Endothelial cell of umbilical vein (primary cell): ENCODE results near the gene SFMBT2. TPM values are rescaled to one million over a fixed set of nuclear protein-coding genes. Genes with fewer than 3 reads are reported as not detected.

Source experiments
- BruUV-seq: library from RNA; stranded (reverse); fragments of 400-500 nt; replicated peaks from 2 replicates; lab custom pipeline; 2021; lab: Mats Ljungman, UMichigan
- CTCF ChIA-PET: fragments of 300-600, 350-600 bp; sonication (Branson Sonifier 250); formaldehyde crosslinking; loops from one replicate; lab custom pipeline; 2021; ENCODE audit warnings: antibody characterized with exemption, inconsistent platforms; lab: Charles Lee
- POLR2A ChIA-PET: fragments of 300-600, 350-600 bp; sonication (Branson Sonifier 250); formaldehyde crosslinking; loops from one replicate; lab custom pipeline; 2021; ENCODE audit warnings: antibody characterized with exemption, inconsistent platforms; lab: Charles Lee
- DNase-seq: peaks from one replicate; pipeline ENCODE4 v3.0.0-alpha.2; 2011; ENCODE audit warnings: low read depth, low spot score
- FAIRE-seq: peaks from 2 replicates; lab custom pipeline; 2011; peaks lifted over from hg19 to GRCh38; lab: Jason Lieb, UNC
- H2AFZ ChIP-seq: 2 replicates; pipeline ENCODE4 v1.6.0; 2012; ENCODE audit warnings: low read depth, low read length, control low read depth, inconsistent platforms
- H3K27ac ChIP-seq: 2 replicates; pipeline ENCODE4 v1.5.1; 2011; ENCODE audit warnings: low read depth, mild to moderate bottlenecking, control low read depth, low read length, moderate library complexity; ENCODE audit not compliant: insufficient read depth
- H3K27me3 ChIP-seq, 2 experiments: 2 replicates each; pipeline versions ENCODE4 v1.6.0 to v1.6.1; 2011; ENCODE audit warnings: low read length in 2 of 2, mixed read lengths in 1 of 2; ENCODE audit not compliant: control insufficient read depth in 2 of 2, insufficient read depth in 2 of 2
- H3K36me3 ChIP-seq, 2 experiments: 2 replicates in 1 of 2; 3 replicates in 1 of 2; pipeline ENCODE4 v1.5.1; 2011; ENCODE audit warnings: low read length in 2 of 2, mild to moderate bottlenecking in 1 of 2, moderate library complexity in 1 of 2; ENCODE audit not compliant: control insufficient read depth in 2 of 2, insufficient read depth in 2 of 2; ENCODE audit errors: extremely low read depth in 1 of 2
- H3K4me1 ChIP-seq: 3 replicates; pipeline ENCODE4 v1.5.1; 2011; ENCODE audit warnings: mild to moderate bottlenecking, low read length; ENCODE audit not compliant: control insufficient read depth, insufficient read depth; ENCODE audit errors: extremely low read depth
- H3K4me2 ChIP-seq: 2 replicates; pipeline ENCODE4 v1.6.1; 2011; ENCODE audit warnings: low read length, control low read depth, mixed read lengths; ENCODE audit not compliant: insufficient read depth
- H3K4me3 ChIP-seq, 3 experiments: fragments of 200-600 bp in 1 of 3; sonication (generic), shearing (Covaris generic) in 1 of 3; replicated peaks in 1 of 3; 2 replicates each; pipeline ENCODE4 v1.5.1; 2011 to 2016; ENCODE audit warnings: control low read depth in 3 of 3, low read length in 3 of 3, mild to moderate bottlenecking in 2 of 3, inconsistent platforms in 1 of 3, low read depth in 1 of 3, moderate library complexity in 1 of 3; ENCODE audit not compliant: insufficient read depth in 1 of 3
- H3K79me2 ChIP-seq: 2 replicates; pipeline ENCODE4 v1.6.0; 2012; ENCODE audit warnings: low read length, inconsistent platforms; ENCODE audit not compliant: control insufficient read depth, insufficient read depth
- H3K9ac ChIP-seq: replicated peaks from 2 replicates; pipeline ENCODE3; 2011; ENCODE audit warnings: low read length, control low read depth; ENCODE audit not compliant: insufficient read depth; ENCODE audit errors: extremely low read depth
- H3K9me1 ChIP-seq: replicated peaks from 3 replicates; pipeline ENCODE4 v1.6.0; 2011; ENCODE audit warnings: mild to moderate bottlenecking, low read length; ENCODE audit not compliant: control insufficient read depth, insufficient read depth; ENCODE audit errors: extremely low read depth
- H3K9me3 ChIP-seq: replicated peaks from 2 replicates; pipeline ENCODE4 v1.5.1; 2012; ENCODE audit warnings: low read length, inconsistent platforms; ENCODE audit not compliant: control insufficient read depth, insufficient read depth
- H4K20me1 ChIP-seq: replicated peaks from 2 replicates; pipeline ENCODE3; 2011; ENCODE audit warnings: mild to moderate bottlenecking, low read length; ENCODE audit not compliant: control insufficient read depth, insufficient read depth; ENCODE audit errors: extremely low read depth
- EZH2 ChIP-seq: IDR thresholded peaks from 2 replicates; pipeline ENCODE4 v1.6.1; 2012; ENCODE audit warnings: borderline replicate concordance, low read depth, mild to moderate bottlenecking, moderate library complexity, low read length, inconsistent platforms; ENCODE audit not compliant: severe bottlenecking
- FOS ChIP-seq: IDR thresholded peaks from 2 replicates; pipeline ENCODE4 v1.6.1; 2011; ENCODE audit warnings: mild to moderate bottlenecking, low read length, moderate library complexity, borderline replicate concordance; ENCODE audit not compliant: insufficient read depth
- GATA2 ChIP-seq: IDR thresholded peaks from 2 replicates; pipeline ENCODE4 v1.7.0; 2011; ENCODE audit warnings: low read depth, mild to moderate bottlenecking, moderate library complexity, mixed read lengths, low read length; ENCODE audit not compliant: insufficient read length, insufficient read depth
- JUN ChIP-seq: IDR thresholded peaks from 2 replicates; pipeline ENCODE4 v1.6.1; 2011; ENCODE audit warnings: borderline replicate concordance, low read depth; ENCODE audit not compliant: insufficient read length, insufficient read depth
- MYC ChIP-seq: IDR thresholded peaks from one replicate; pipeline ENCODE4 v1.6.1; 2011; ENCODE audit warnings: mild to moderate bottlenecking, low read depth, low read length
- POLR2A ChIP-seq: IDR thresholded peaks from 2 replicates; pipeline ENCODE4 v1.6.1; 2012; ENCODE audit warnings: low read depth, mild to moderate bottlenecking, control low read depth, low read length
- POLR2AphosphoS5 ChIP-seq: IDR thresholded peaks from 2 replicates; pipeline ENCODE4 v1.6.1; 2012; ENCODE audit warnings: low read depth, mild to moderate bottlenecking, control low read depth, low read length, moderate library complexity; ENCODE audit not compliant: insufficient read depth
- dilution Hi-C: fragments of 300-500 bp; cut with MboI; formaldehyde crosslinking; loops from one replicate; pipeline ENCODE4 v1.15.0; 2019; ENCODE audit warnings: low sequenced_read_pairs; ENCODE audit not compliant: extremely low pct_ligation_motif_present
- intact Hi-C: fragments of 100-400 bp; cut with micrococcal nuclease; formaldehyde crosslinking; loops from one replicate; pipeline ENCODE4 v1.10.0; 2022
- polyA plus RNA-seq, 4 experiments: library from polyadenylated mRNA; depleted of rRNA in 3 of 4; stranded (reverse) in 3 of 4; unstranded in 1 of 4; fragments of >200 nt; gene quantifications; 2 replicates each; pipeline versions ENCODE4 v1.2.1 to v1.2.3, GENCODE V29; 2011 to 2012; ENCODE audit warnings: missing spikeins in 1 of 4
- total RNA-seq: library from RNA; stranded (reverse); gene quantifications from 2 replicates; pipeline ENCODE4 v1.2.3, GENCODE V29; 2021
- TF ChIP-seq, protein P1 (sequence below), 2 donors: IDR thresholded peaks; 1 replicate in 1 of 2; 2 replicates in 1 of 2; pipeline ENCODE4 v1.5.1; 2011; ENCODE audit warnings: low read length in 2 of 2, mild to moderate bottlenecking in 2 of 2, moderate library complexity in 2 of 2, control low read depth in 1 of 2, inconsistent platforms in 1 of 2, low read depth in 1 of 2; ENCODE audit not compliant: insufficient read depth in 1 of 2; ENCODE audit errors: extremely low read depth in 1 of 2
- TF ChIP-seq, protein P2 (sequence below): IDR thresholded peaks from 2 replicates; pipeline ENCODE4 v1.6.1; 2011; ENCODE audit not compliant: insufficient read depth, insufficient read length

SFMBT2 gene
- total and polyA plus RNA-seq, 2 donors (not counting 3 experiments of a cell fraction or from before 2014, with no cell fraction given) = 0.14 to 0.64 TPM

DNA sequence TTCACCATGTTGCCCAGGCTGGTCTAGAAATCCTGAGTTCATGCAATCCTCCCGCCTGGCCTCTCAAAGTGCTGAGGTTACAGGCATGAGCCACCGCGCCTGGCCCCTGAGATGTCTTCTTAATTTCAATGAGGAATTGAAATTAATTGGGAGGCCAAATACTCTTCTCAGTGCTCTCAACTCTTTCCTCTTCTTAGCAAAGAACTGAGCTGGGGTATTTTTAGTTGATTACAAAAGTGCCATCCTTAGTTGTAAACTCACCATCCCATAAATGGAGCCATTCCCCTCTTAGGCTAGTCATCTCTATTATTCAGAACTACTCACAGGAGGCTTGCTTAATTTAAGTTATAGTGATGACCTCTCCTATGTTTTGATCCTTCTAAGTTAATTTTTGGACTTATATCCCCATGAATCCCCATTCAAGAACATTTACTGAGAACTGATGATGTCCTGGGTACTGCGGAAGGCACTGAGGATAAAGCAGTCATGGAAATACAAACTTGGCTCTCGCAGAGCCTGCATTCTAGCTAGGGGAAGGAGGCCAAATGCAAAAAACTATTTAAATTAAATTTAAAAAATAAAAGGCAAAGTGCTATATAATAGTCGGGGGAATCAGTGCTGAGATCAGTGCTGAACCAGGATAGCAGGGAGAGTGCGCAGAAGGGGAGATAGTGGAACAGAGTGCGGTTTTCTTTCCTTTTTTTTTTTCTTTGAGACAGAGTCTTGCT lies 145.3 kb downstream of the SFMBT2 start:
- TF ChIP-seq POLR2AphosphoS5 (no peak), EZH2 (no peak), FOS (no peak), MYC (no peak), JUN (no peak), POLR2A (no peak), GATA2 (no peak)
- TF ChIP-seq, protein P1, sequence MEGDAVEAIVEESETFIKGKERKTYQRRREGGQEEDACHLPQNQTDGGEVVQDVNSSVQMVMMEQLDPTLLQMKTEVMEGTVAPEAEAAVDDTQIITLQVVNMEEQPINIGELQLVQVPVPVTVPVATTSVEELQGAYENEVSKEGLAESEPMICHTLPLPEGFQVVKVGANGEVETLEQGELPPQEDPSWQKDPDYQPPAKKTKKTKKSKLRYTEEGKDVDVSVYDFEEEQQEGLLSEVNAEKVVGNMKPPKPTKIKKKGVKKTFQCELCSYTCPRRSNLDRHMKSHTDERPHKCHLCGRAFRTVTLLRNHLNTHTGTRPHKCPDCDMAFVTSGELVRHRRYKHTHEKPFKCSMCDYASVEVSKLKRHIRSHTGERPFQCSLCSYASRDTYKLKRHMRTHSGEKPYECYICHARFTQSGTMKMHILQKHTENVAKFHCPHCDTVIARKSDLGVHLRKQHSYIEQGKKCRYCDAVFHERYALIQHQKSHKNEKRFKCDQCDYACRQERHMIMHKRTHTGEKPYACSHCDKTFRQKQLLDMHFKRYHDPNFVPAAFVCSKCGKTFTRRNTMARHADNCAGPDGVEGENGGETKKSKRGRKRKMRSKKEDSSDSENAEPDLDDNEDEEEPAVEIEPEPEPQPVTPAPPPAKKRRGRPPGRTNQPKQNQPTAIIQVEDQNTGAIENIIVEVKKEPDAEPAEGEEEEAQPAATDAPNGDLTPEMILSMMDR (IDR thresholded peaks at IDR 0.05; ENCODE audit: extremely low read depth in 1 of 2, insufficient read depth in 1 of 2, low read depth in 1 of 2, low read length in 2 of 2) = no peak
- TF ChIP-seq, protein P2, sequence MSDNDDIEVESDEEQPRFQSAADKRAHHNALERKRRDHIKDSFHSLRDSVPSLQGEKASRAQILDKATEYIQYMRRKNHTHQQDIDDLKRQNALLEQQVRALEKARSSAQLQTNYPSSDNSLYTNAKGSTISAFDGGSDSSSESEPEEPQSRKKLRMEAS = no peak
- peaks cover 10% of the 10 kb centered on the region for H3K4me1 ChIP-seq
- intact Hi-C loops = loop anchor here (2.0 kb wide), 1 partner anchor 75 kb away; no protein-coding TSS in a partner anchor
- H3K27ac ChIP-seq = no peak overlapping the region
- H3K4me2 ChIP-seq = no peak overlapping the region
- H4K20me1 ChIP-seq = no peaks in the 10 kb centered on the region
- POLR2A ChIA-PET = no interaction called here
- no peak for FAIRE-seq
- no peaks in the 10 kb centered on the region for H3K27me3 ChIP-seq
- DNase-seq = no peak
- H3K9me1 ChIP-seq = no peaks in the 10 kb centered on the region
- H2AFZ ChIP-seq = no peak overlapping the region
- H3K36me3 ChIP-seq = no peaks in the 10 kb centered on the region
- H3K4me3 ChIP-seq = no peak overlapping the region
- BruUV-seq = no TSS peak
- dilution Hi-C loops = no loop called here
- H3K9me3 ChIP-seq = no peaks in the 10 kb centered on the region
- no peaks in the 10 kb centered on the region for H3K79me2 ChIP-seq
- CTCF ChIA-PET = no interaction called here
- no peak overlapping the region for H3K9ac ChIP-seq
